HG03045 (cell line): ENCODE measurements around the gene CD247.
A peak's percentile ranks its signal among the peaks of the same experiment; 100 is the strongest.

Experiments
- ATAC-seq: cut with Tn5 transposase; IDR thresholded peaks from one replicate; pipeline ENCODE4 v1.9.1; 2021; ENCODE audit warnings: mild to moderate bottlenecking, moderate library complexity; ENCODE audit not compliant: unreplicated experiment

CD247 gene

GRCh38 chr1:167463875-167464575, 54.3 kb downstream of the CD247 start:
- ATAC-seq, result no peak

- no peak for ATAC-seq
These were observed 55.2 kb downstream of the CD247 start for GRCh38 chr1:167463080-167463479.

- ATAC-seq, result no peak
These were observed 56.0 kb downstream of the CD247 start for GRCh38 chr1:167462341-167462740.

- no peak for ATAC-seq
These were observed 57.5 kb downstream of the CD247 start for GRCh38 chr1:167460836-167461235.

GRCh38 chr1:167457936-167458584, 60.3 kb downstream of the CD247 start:
- ATAC-seq, result no peak

DNA sequence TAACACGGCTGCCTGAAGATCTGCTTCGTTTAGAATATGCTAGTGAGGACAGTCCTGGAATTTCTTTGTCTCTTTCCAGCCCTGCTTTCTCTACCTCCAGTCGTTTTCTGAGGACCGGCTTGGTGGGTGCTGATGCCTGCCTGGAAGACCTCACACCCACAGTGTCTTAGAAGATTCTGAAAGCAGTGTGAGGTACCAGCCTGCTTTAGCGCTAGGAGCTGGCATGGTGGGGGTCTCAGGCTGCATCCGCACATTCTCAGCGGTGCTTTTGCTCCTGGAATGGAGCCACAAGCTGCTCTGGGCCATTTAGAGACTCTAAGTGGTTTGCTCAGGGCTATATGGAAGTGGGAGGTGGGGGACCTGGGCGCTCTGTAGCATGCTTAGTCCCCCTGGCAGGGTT, 61.4 kb downstream of the CD247 start:
- ATAC-seq, result no peak

DNA sequence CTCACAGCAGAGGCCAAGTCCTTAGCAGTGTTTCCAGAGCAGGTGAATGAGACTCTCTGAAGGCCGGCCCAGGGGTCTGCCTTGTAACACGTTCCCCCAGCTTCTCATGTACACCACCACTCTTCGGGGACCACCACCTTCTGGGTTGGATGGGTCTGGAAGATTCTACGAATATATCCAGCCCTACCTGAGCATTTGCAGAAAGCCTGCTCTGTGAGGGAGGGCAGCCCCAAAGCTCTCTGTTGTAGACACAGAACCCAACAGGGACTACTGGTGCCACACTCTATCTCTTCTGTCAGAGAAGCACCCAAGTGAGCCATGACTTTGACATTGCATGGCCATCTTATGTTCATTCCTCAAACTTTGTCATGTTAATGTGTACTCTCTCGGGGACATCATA, 61.8 kb downstream of the CD247 start:
- ATAC-seq, result no peak

- ATAC-seq, result peak; percentile 42
These were observed 62.4 kb downstream of the CD247 start for GRCh38 chr1:167455786-167456446.

- peak; percentile 71 for ATAC-seq
These were observed 63.2 kb downstream of the CD247 start for GRCh38 chr1:167454894-167455785.

GRCh38 chr1:167454304-167454893, 63.9 kb downstream of the CD247 start:
- ATAC-seq, result no peak

GRCh38 chr1:167453123-167453522, 65.2 kb downstream of the CD247 start:
- ATAC-seq, result no peak

GRCh38 chr1:167452483-167452882, 65.8 kb downstream of the CD247 start:
- ATAC-seq, result no peak

DNA sequence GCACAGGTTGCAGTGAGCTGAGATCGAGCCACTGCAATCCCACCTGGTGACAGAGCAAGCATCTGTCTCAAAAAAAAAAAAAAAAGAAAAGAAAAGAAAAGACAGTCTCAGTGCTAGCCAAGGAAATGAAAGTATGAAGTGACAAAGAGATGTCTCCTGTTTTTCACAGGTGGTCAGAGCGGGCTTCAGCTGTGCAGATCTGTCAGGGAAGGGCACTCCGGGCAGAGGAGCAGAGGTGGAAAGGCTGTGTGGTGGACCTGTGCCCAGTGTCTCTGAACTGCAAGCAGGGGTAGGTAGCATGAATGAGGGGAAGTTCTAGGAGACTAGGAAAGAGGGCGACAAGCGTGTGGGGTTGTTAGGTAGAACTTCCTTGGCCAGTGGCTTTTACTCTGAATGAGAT, 67.5 kb downstream of the CD247 start:
- ATAC-seq, result no peak

DNA sequence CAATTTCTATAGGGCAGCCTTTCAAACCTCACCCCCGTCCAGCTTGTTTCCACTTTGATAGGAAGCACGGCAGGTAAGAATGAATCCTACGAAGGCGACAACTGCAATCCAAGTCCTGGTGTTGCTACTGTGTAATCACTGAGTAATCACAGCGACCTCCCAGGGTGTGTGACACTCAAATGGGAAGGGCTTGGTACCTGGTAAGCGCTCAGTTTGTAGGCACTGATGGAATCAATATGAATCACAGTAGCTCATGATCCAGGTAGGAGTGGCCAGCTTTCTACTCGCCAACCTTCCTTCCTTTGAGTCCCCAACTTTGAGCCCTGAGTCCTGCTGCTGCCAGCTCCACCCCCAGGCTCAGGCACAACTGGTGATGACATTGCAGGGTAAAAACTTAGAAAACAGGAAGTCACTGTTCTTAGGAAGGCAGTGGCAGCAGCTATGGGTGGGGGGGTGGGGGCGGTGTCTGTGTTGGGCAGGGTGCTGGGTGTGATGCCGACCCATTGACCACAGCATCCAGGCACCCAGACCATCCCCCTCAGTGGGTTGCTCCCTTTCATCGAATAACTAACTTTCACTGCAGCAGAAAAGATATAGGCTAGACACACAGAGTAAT, 70.7 kb downstream of the CD247 start:
- ATAC-seq, result no peak

- ATAC-seq, result no peak
These were observed 71.4 kb downstream of the CD247 start for GRCh38 chr1:167446966-167447365.

- no peak for ATAC-seq
These were observed 74.6 kb downstream of the CD247 start for GRCh38 chr1:167443757-167444156.

- ATAC-seq, result no peak
These were observed 75.3 kb downstream of the CD247 start for GRCh38 chr1:167442854-167443565.

DNA sequence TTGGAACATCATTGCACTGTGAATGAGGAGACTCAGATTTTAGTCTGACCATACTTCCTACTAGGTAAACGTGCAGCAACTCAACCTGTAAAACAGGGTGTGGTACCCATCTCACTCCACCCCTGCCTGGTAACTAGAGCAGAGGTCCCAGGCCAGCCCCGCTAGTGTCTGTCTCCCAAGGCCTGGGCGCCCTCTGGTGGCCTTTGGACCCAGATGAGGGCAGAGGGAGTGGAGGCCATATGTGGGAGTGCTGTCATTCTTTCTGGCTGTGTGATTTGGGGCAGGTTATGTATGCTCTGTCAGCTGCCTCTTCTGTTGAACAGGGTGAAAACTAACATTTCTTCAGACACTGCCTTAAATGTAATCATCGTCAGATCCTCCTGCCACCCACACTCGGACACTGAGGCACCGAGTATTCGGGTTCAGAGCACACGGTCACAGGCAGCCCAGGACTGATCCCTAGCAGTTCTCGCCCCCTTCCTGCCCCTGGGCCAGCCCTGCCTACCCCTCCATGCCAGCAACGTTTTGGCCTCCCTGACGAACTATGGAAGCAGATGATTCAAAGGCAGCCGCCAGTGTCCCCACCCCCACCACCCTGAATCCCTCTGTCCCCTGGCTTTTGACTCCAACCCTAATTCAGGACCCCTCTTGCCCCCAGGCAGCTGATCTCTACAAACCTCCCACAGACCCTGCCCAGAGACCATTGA, 76.0 kb downstream of the CD247 start:
- peak; percentile 85 for ATAC-seq

- no peak for ATAC-seq
These were observed 77.1 kb downstream of the CD247 start for GRCh38 chr1:167441222-167441621.
